ENCODE data around the gene TOGARAM2.

GRCh38 chr2:28949617-28950305 lies 31.3 kb upstream of the TOGARAM2 start:
- TF ChIP-seq YY1 (IDR thresholded peaks at IDR 0.05; ENCODE audit: insufficient read depth, insufficient read length) (no peak), ZNF274 (IDR thresholded peaks at IDR 0.05; ENCODE audit: low read depth, low read length) (no peak), SUZ12 (IDR thresholded peaks at IDR 0.05; ENCODE audit: extremely low read depth, insufficient read depth, insufficient read length) (no peak)
